GM12891 (cell line): ENCODE results near the gene PCCA.

Source experiments
- DNase-seq: peaks from one replicate; pipeline ENCODE4 v3.0.0; 2011; ENCODE audit warnings: low spot score; ENCODE audit not compliant: insufficient read length
- FAIRE-seq: peaks from 2 replicates; lab custom pipeline; 2011; peaks lifted over from hg19 to GRCh38; lab: Jason Lieb, UNC
- PAX5 ChIP-seq: IDR thresholded peaks from 2 replicates; pipeline ENCODE4 v1.6.1; 2011; ENCODE audit warnings: low read length, moderate library complexity, mild to moderate bottlenecking; ENCODE audit not compliant: insufficient read depth, severe bottlenecking
- POLR2A ChIP-seq: IDR thresholded peaks from 2 replicates; pipeline ENCODE4 v1.6.1; 2011; ENCODE audit warnings: low read depth, low read length, control low read depth
- POLR2AphosphoS5 ChIP-seq: IDR thresholded peaks from 2 replicates; pipeline ENCODE4 v1.6.1; 2011; ENCODE audit warnings: low read depth, low read length, control low read depth
- POU2F2 ChIP-seq: IDR thresholded peaks from 2 replicates; pipeline ENCODE4 v1.6.1; 2011; ENCODE audit warnings: low read depth, mild to moderate bottlenecking, control low read depth, low read length, moderate library complexity
- SPI1 ChIP-seq: IDR thresholded peaks from 2 replicates; pipeline ENCODE4 v1.6.1; 2011; ENCODE audit warnings: low read depth, low read length, control low read depth
- TAF1 ChIP-seq: IDR thresholded peaks from 2 replicates; pipeline ENCODE4 v1.6.1; 2011; ENCODE audit warnings: low read depth, low read length, control low read depth

Gene PCCA

GRCh38 chr13:100388923-100389322, 300.0 kb downstream of the PCCA start:
- no peak for TF ChIP-seq POU2F2
- no peak for TF ChIP-seq TAF1
- no peak for TF ChIP-seq POLR2A
- TF ChIP-seq PAX5 = no peak
- TF ChIP-seq SPI1 = no peak
- TF ChIP-seq POLR2AphosphoS5 = no peak
- FAIRE-seq = no peak
- no peak for DNase-seq

- DNase-seq = no peak
- no peak for FAIRE-seq
- no peak for TF ChIP-seq SPI1
- no peak for TF ChIP-seq POLR2A
- no peak for TF ChIP-seq PAX5
- no peak for TF ChIP-seq POLR2AphosphoS5
- TF ChIP-seq POU2F2 = no peak
- TF ChIP-seq TAF1 = no peak
These were observed 300.7 kb downstream of the PCCA start for GRCh38 chr13:100389617-100390016.

GRCh38 chr13:100392709-100393630, 304.1 kb downstream of the PCCA start:
- FAIRE-seq (no peak), DNase-seq (no peak)
- TF ChIP-seq PAX5 (no peak), SPI1 (no peak), POLR2AphosphoS5 (no peak), POLR2A (no peak), POU2F2 (no peak), TAF1 (no peak)

GRCh38 chr13:100394005-100394695, 305.3 kb downstream of the PCCA start:
- DNase-seq = no peak
- FAIRE-seq = peak; percentile 55

GRCh38 chr13:100395698-100396373, 306.9 kb downstream of the PCCA start:
- FAIRE-seq (no peak), DNase-seq (no peak)
- TF ChIP-seq TAF1 (no peak), PAX5 (no peak), POU2F2 (no peak), POLR2AphosphoS5 (no peak), POLR2A (no peak), SPI1 (no peak)

More at GRCh38 chr13:100394005-100394695, 305.3 kb downstream of the PCCA start:
- TF ChIP-seq TAF1 (no peak), SPI1 (no peak), POLR2A (no peak), PAX5 (no peak), POU2F2 (no peak), POLR2AphosphoS5 (no peak)

GRCh38 chr13:100396776-100397175, 307.9 kb downstream of the PCCA start:
- DNase-seq (no peak), FAIRE-seq (no peak)
- TF ChIP-seq TAF1 (no peak), POLR2A (no peak), POU2F2 (no peak), SPI1 (no peak), POLR2AphosphoS5 (no peak), PAX5 (no peak)

GRCh38 chr13:100397627-100398026, 308.7 kb downstream of the PCCA start:
- no peak for FAIRE-seq
- TF ChIP-seq POU2F2 = no peak
- TF ChIP-seq SPI1 = no peak
- TF ChIP-seq POLR2AphosphoS5 = no peak
- TF ChIP-seq TAF1 = no peak
- no peak for TF ChIP-seq POLR2A
- TF ChIP-seq PAX5 = no peak
- DNase-seq = no peak

- DNase-seq = no peak
- FAIRE-seq = no peak
- TF ChIP-seq POLR2AphosphoS5 (no peak), POU2F2 (no peak), PAX5 (no peak), SPI1 (no peak)
These were observed 309.5 kb downstream of the PCCA start for GRCh38 chr13:100398360-100398759.
